Measurements from ENCODE around the gene ACTL6B. TPM values are rescaled to one million over a fixed set of nuclear protein-coding genes. Genes with fewer than 3 reads are reported as not detected.

The ACTL6B gene
- total and polyA plus RNA-seq, 9 of the 15 experiments (the other 6 are each of a cell fraction or from before 2014, with no cell fraction given) = not detected

- no peak for TF ChIP-seq ZNF518B (CRISPR knock-in tag; IDR thresholded peaks at IDR 0.05)
- no peak for TF ChIP-seq COPS2 (conservative IDR thresholded peaks at IDR 0.05)
- TF ChIP-seq MTF1 (CRISPR knock-in tag; IDR thresholded peaks at IDR 0.05; ENCODE audit: borderline replicate concordance) = no peak
- no peak for TF ChIP-seq RNF219 (CRISPR knock-in tag; IDR thresholded peaks at IDR 0.05)
- TF ChIP-seq ZNF780A (CRISPR knock-in tag; IDR thresholded peaks at IDR 0.05) = no peak
- no peak for TF ChIP-seq E4F1 (CRISPR knock-in tag; IDR thresholded peaks at IDR 0.05; ENCODE audit: borderline replicate concordance)
- peak; percentile 98 for TF ChIP-seq ATF7 (IDR thresholded peaks at IDR 0.05)
- no peak for TF ChIP-seq TRIM28 (IDR thresholded peaks at IDR 0.05)
- peak; percentile 75 for TF ChIP-seq ARID4B (CRISPR knock-in tag; IDR thresholded peaks at IDR 0.05)
- TF ChIP-seq HDAC1 (IDR thresholded peaks at IDR 0.05) = peak in 1 of 2 experiments; percentile 86; a peak in 2 of 4 replicates
- TF ChIP-seq FOXA1 (IDR thresholded peaks at IDR 0.05; ENCODE audit: borderline replicate concordance) = no peak
- no peak for TF ChIP-seq YBX1 (IDR thresholded peaks at IDR 0.05)
- TF ChIP-seq RBBP5 (IDR thresholded peaks at IDR 0.05; ENCODE audit: borderline replicate concordance, insufficient read depth, low read length, poor library complexity, severe bottlenecking) = peak; percentile 4
Measured at GRCh38 chr7:100611983-100612729, 44.1 kb downstream of the ACTL6B start, which contains the start of gene MOSPD3 (continued).

Measured in K562 (cell line).